Hematopoietic multipotent progenitor cell treated with erythropoietin and hydrocortisone succinate and interleukin-3 and kit ligand, for 17 days (in vitro differentiated cells): ENCODE data around the gene SNX10.

Source experiments
- DNase-seq: peaks from one replicate; pipeline ENCODE4 v3.0.0-alpha.2; 2015; ENCODE audit warnings: low spot score

The SNX10 gene

GRCh38 chr7:26369593-26369992 is 77.9 kb downstream of the SNX10 start:
- DNase-seq = peak; percentile 74

- DNase-seq = no peak
Observed at GRCh38 chr7:26370011-26370410, 78.3 kb downstream of the SNX10 start.

GRCh38 chr7:26372249-26372648 is 80.6 kb downstream of the SNX10 start:
- no peak for DNase-seq

GRCh38 chr7:26372704-26373103 is 81.0 kb downstream of the SNX10 start:
- no peak for DNase-seq

GRCh38 chr7:26374647-26375373 is 83.1 kb downstream of the SNX10 start:
- DNase-seq = no peak

GRCh38 chr7:26375726-26376174 is 84.1 kb downstream of the SNX10 start:
- no peak for DNase-seq

GRCh38 chr7:26376175-26376917 is 84.7 kb downstream of the SNX10 start:
- DNase-seq = peak; percentile 23

GRCh38 chr7:26378016-26378415 is 86.4 kb downstream of the SNX10 start:
- no peak for DNase-seq

GRCh38 chr7:26379711-26380110 is 88.0 kb downstream of the SNX10 start:
- DNase-seq = no peak

GRCh38 chr7:26381476-26382353 is 90.1 kb downstream of the SNX10 start:
- DNase-seq = no peak

GRCh38 chr7:26385240-26385639 is 93.6 kb downstream of the SNX10 start:
- DNase-seq = no peak

- DNase-seq = no peak
Observed at GRCh38 chr7:26387731-26388130, 96.1 kb downstream of the SNX10 start.

GRCh38 chr7:26388256-26388655 is 96.6 kb downstream of the SNX10 start:
- no peak for DNase-seq

- no peak for DNase-seq
Observed at GRCh38 chr7:26390016-26390415, 98.4 kb downstream of the SNX10 start.

GRCh38 chr7:26393818-26394217 is 102.2 kb downstream of the SNX10 start:
- no peak for DNase-seq

GRCh38 chr7:26397332-26397731 is 105.7 kb downstream of the SNX10 start:
- DNase-seq = no peak

GRCh38 chr7:26397796-26398426 is 106.2 kb downstream of the SNX10 start:
- no peak for DNase-seq

GRCh38 chr7:26398427-26398755 is 106.7 kb downstream of the SNX10 start:
- no peak for DNase-seq

GRCh38 chr7:26398756-26399509 is 107.3 kb downstream of the SNX10 start:
- DNase-seq = no peak

- no peak for DNase-seq
Observed at GRCh38 chr7:26399736-26400135, 108.1 kb downstream of the SNX10 start.

- no peak for DNase-seq
Observed at GRCh38 chr7:26403640-26404039, 112.0 kb downstream of the SNX10 start.
